Fibroblast of the aortic adventitia (primary cell): ENCODE data around the gene FCGBP. TPM values are rescaled to one million over a fixed set of nuclear protein-coding genes. Genes with fewer than 3 reads are reported as not detected.

Source experiments
- total RNA-seq: library from RNA; depleted of rRNA; stranded (reverse); fragments of >200 nt; gene quantifications from 2 replicates; pipeline ENCODE4 v1.2.3, GENCODE V29; 2012; ENCODE audit warnings: low replicate concordance

Gene FCGBP
- total RNA-seq, 1 donor = under 0.01 TPM

Other genes with a start within 250 kb of the FCGBP start
- gene LGALS14, start 230.2 kb downstream of the FCGBP start, total RNA-seq = not detected in 2 replicates
- gene CLC, start 196.6 kb downstream of the FCGBP start, total RNA-seq = not detected in 2 replicates
- not detected in 2 replicates for gene LEUTX, start 155.8 kb downstream of the FCGBP start, total RNA-seq
- 15.5 and 21.8 TPM in 2 replicates for gene DYRK1B, start 100.5 kb downstream of the FCGBP start, total RNA-seq
- gene FBL, start 88.3 kb downstream of the FCGBP start, total RNA-seq = 105 and 162 TPM in 2 replicates
- 24.2 and 85.2 TPM in 2 replicates for gene PSMC4, start 36.5 kb upstream of the FCGBP start, total RNA-seq
- 7.1 and 9.7 TPM in 2 replicates for gene ZNF546, start 62.4 kb upstream of the FCGBP start, total RNA-seq
- 18.9 and 23.1 TPM in 2 replicates for gene ZNF780B, start 121.6 kb upstream of the FCGBP start, total RNA-seq
- gene ZNF780A, start 156.3 kb upstream of the FCGBP start, total RNA-seq = 10.1 and 15.9 TPM in 2 replicates